HG03432 (cell line): ENCODE results near the gene TFDP1.
"Not testable (repeated sequence)": the region's sequence is repeated elsewhere in the genome, so short reads cannot be mapped to it uniquely, and the experiment has no call there.

Source experiments
- ATAC-seq: cut with Tn5 transposase; IDR thresholded peaks from one replicate; pipeline ENCODE4 v1.9.1; 2021; ENCODE audit warnings: mild to moderate bottlenecking, moderate library complexity; ENCODE audit not compliant: unreplicated experiment

The TFDP1 gene

GRCh38 chr13:113550453-113550852 lies 34.1 kb upstream of the TFDP1 start:
- ATAC-seq = no peak

GRCh38 chr13:113551081-113552000 lies 33.2 kb upstream of the TFDP1 start:
- no peak for ATAC-seq

- ATAC-seq = no peak
These were observed 32.5 kb upstream of the TFDP1 start for GRCh38 chr13:113552079-113552478.

- ATAC-seq = no peak
These were observed 31.6 kb upstream of the TFDP1 start for GRCh38 chr13:113552786-113553434.

- no peak for ATAC-seq
These were observed 30.8 kb upstream of the TFDP1 start for GRCh38 chr13:113553511-113554332.

GRCh38 chr13:113554333-113554700 lies 30.2 kb upstream of the TFDP1 start:
- no peak for ATAC-seq

- ATAC-seq = no peak
These were observed 29.4 kb upstream of the TFDP1 start for GRCh38 chr13:113555141-113555540.

- no peak for ATAC-seq
These were observed 27.5 kb upstream of the TFDP1 start for GRCh38 chr13:113557013-113557412.

- no peak for ATAC-seq
These were observed 26.1 kb upstream of the TFDP1 start for GRCh38 chr13:113558461-113558860.

GRCh38 chr13:113559061-113559460 lies 25.5 kb upstream of the TFDP1 start:
- ATAC-seq = no peak

GRCh38 chr13:113559901-113560644 lies 24.5 kb upstream of the TFDP1 start:
- no peak for ATAC-seq

- ATAC-seq = no peak
These were observed 23.7 kb upstream of the TFDP1 start for GRCh38 chr13:113560645-113561416.

GRCh38 chr13:113561417-113562084 lies 23.0 kb upstream of the TFDP1 start:
- ATAC-seq = no peak

- peak; percentile 66 for ATAC-seq
These were observed 22.3 kb upstream of the TFDP1 start for GRCh38 chr13:113562085-113562749.

GRCh38 chr13:113562844-113563243 lies 21.7 kb upstream of the TFDP1 start:
- ATAC-seq = no peak

GRCh38 chr13:113563511-113563910 lies 21.0 kb upstream of the TFDP1 start:
- not testable (repeated sequence) for ATAC-seq

GRCh38 chr13:113564331-113565023 lies 20.1 kb upstream of the TFDP1 start:
- ATAC-seq = no peak

- ATAC-seq = no peak
These were observed 18.9 kb upstream of the TFDP1 start for GRCh38 chr13:113565526-113566226.
